GM21526 (cell line): ENCODE measurements around the gene BBS9.

Experiments used
- ATAC-seq: cut with Tn5 transposase; IDR thresholded peaks from one replicate; pipeline ENCODE4 v1.9.1; 2021; ENCODE audit warnings: moderate library complexity; ENCODE audit not compliant: unreplicated experiment, low FRiP score

Gene BBS9

GRCh38 chr7:33582104-33582503 is 452.7 kb downstream of the BBS9 start:
- ATAC-seq = no peak

- no peak for ATAC-seq
Measured at GRCh38 chr7:33582533-33582932, 453.2 kb downstream of the BBS9 start.

- no peak for ATAC-seq
Measured at GRCh38 chr7:33589911-33590310, 460.5 kb downstream of the BBS9 start.

GRCh38 chr7:33590916-33591315 is 461.6 kb downstream of the BBS9 start:
- no peak for ATAC-seq

GRCh38 chr7:33591490-33591889 is 462.1 kb downstream of the BBS9 start:
- no peak for ATAC-seq

GRCh38 chr7:33592718-33593117 is 463.4 kb downstream of the BBS9 start:
- ATAC-seq = no peak

GRCh38 chr7:33593611-33594010 is 464.2 kb downstream of the BBS9 start:
- ATAC-seq = no peak

GRCh38 chr7:33596686-33597085 is 467.3 kb downstream of the BBS9 start:
- no peak for ATAC-seq

- ATAC-seq = no peak
Measured at GRCh38 chr7:33597181-33597580, 467.8 kb downstream of the BBS9 start.

GRCh38 chr7:33601101-33601500 is 471.7 kb downstream of the BBS9 start:
- no peak for ATAC-seq

GRCh38 chr7:33601884-33602283 is 472.5 kb downstream of the BBS9 start:
- no peak for ATAC-seq

- ATAC-seq = no peak
Measured at GRCh38 chr7:33604056-33604455, 474.7 kb downstream of the BBS9 start.

- ATAC-seq = no peak
Measured at GRCh38 chr7:33610918-33611317, 481.6 kb downstream of the BBS9 start.

GRCh38 chr7:33612442-33612841 is 483.1 kb downstream of the BBS9 start:
- no peak for ATAC-seq

- ATAC-seq = no peak
Measured at GRCh38 chr7:33614357-33615117, 485.2 kb downstream of the BBS9 start.

- no peak for ATAC-seq
Measured at GRCh38 chr7:33616752-33617151, 487.4 kb downstream of the BBS9 start.

GRCh38 chr7:33619264-33619663 is 489.9 kb downstream of the BBS9 start:
- no peak for ATAC-seq

GRCh38 chr7:33623267-33623666 is 493.9 kb downstream of the BBS9 start:
- ATAC-seq = no peak

- ATAC-seq = no peak
Measured at GRCh38 chr7:33624215-33624614, 494.9 kb downstream of the BBS9 start.

GRCh38 chr7:33626869-33627268 is 497.5 kb downstream of the BBS9 start:
- ATAC-seq = no peak

- ATAC-seq = no peak
Measured at GRCh38 chr7:33627741-33628140, 498.4 kb downstream of the BBS9 start.

- no peak for ATAC-seq
Measured at GRCh38 chr7:33628894-33629293, 499.5 kb downstream of the BBS9 start.

GRCh38 chr7:33630359-33630758 is 501.0 kb downstream of the BBS9 start:
- ATAC-seq = no peak
